ENCODE results near the gene CBX8. TPM values are rescaled to one million over a fixed set of nuclear protein-coding genes. Genes with fewer than 3 reads are reported as not detected.

Gene CBX8
- total RNA-seq, 1 experiment from 2014 or later, result 11.1 TPM

GRCh38 chr17:79798299-79799173 lies 1.7 kb upstream of the CBX8 start:
- intact Hi-C loops (cut with micrococcal nuclease; ENCODE audit: unreplicated experiment), result loop anchor here (5.0 kb wide), 1 partner anchor 39 kb away; the partner anchor contains the start of gene CBX4
- TF ChIP-seq CTCF (IDR thresholded peaks at IDR 0.05; ENCODE audit: unreplicated experiment), result no peak
- Mint-ChIP-seq H3K36me3 (ENCODE audit: insufficient read depth, unreplicated experiment) (peaks cover 26% of the 10 kb centered on the region), H3K4me1 (ENCODE audit: low read depth, unreplicated experiment) (peaks cover 22% of the 10 kb centered on the region), H3K27me3 (ENCODE audit: unreplicated experiment) (peaks cover 55% of the 10 kb centered on the region), H3K4me3 (ENCODE audit: low read depth, unreplicated experiment) (peak overlapping the region; percentile 75), H3K27ac (ENCODE audit: unreplicated experiment) (peak overlapping the region; percentile 56), H3K9me3 (ENCODE audit: low read depth, unreplicated experiment) (no peaks in the 10 kb centered on the region)
- CTCF ChIA-PET, result interaction anchor here (0.9 kb wide), 1 partner anchor 117 kb away, joined by 5 read pairs; no protein-coding TSS in a partner anchor
- BruUV-seq (replicated peaks), result no TSS peak
- no peak for DNase-seq

GRCh38 chr17:79797492-79798298 lies 818 bp upstream of the CBX8 start:
- intact Hi-C loops (cut with micrococcal nuclease; ENCODE audit: unreplicated experiment), result loop anchor here (5.0 kb wide), 1 partner anchor 40 kb away; the partner anchor contains the start of gene CBX4
- TF ChIP-seq CTCF (IDR thresholded peaks at IDR 0.05; ENCODE audit: unreplicated experiment), result no peak
- CTCF ChIA-PET, result interaction anchor here (0.5 to 1.5 kb wide), 14 partner anchors 8 to 316 kb away, joined by 3 to 16 read pairs (median 5); no protein-coding TSS in a partner anchor
- no peak for DNase-seq
- Mint-ChIP-seq H3K9me3 (ENCODE audit: low read depth, unreplicated experiment) (no peaks in the 10 kb centered on the region), H3K36me3 (ENCODE audit: insufficient read depth, unreplicated experiment) (peaks cover 25% of the 10 kb centered on the region), H3K4me3 (ENCODE audit: low read depth, unreplicated experiment) (peak overlapping the region; percentile 75), H3K4me1 (ENCODE audit: low read depth, unreplicated experiment) (peaks cover 22% of the 10 kb centered on the region), H3K27me3 (ENCODE audit: unreplicated experiment) (peaks cover 47% of the 10 kb centered on the region), H3K27ac (ENCODE audit: unreplicated experiment) (peak overlapping the region; percentile 86)
- BruUV-seq (replicated peaks), result no TSS peak

- H3K27ac Mint-ChIP-seq (ENCODE audit: unreplicated experiment), result peak overlapping the region; percentile 86
- BruUV-seq (replicated peaks), result no TSS peak
- no peak for DNase-seq
- no peaks in the 10 kb centered on the region for H3K9me3 Mint-ChIP-seq (ENCODE audit: low read depth, unreplicated experiment)
- peaks cover 34% of the 10 kb centered on the region for H3K27me3 Mint-ChIP-seq (ENCODE audit: unreplicated experiment)
- H3K4me3 Mint-ChIP-seq (ENCODE audit: low read depth, unreplicated experiment), result peak overlapping the region; percentile 75
- intact Hi-C loops (cut with micrococcal nuclease; ENCODE audit: unreplicated experiment), result loop anchor here (5.0 kb wide), 1 partner anchor 41 kb away; the partner anchor contains the start of gene CBX4
- H3K36me3 Mint-ChIP-seq (ENCODE audit: insufficient read depth, unreplicated experiment), result peaks cover 25% of the 10 kb centered on the region
- CTCF ChIA-PET, result interaction anchor here (0.6 to 1.5 kb wide), 11 partner anchors 10 to 373 kb away, joined by 3 to 16 read pairs (median 7); no protein-coding TSS in a partner anchor
- TF ChIP-seq CTCF (IDR thresholded peaks at IDR 0.05; ENCODE audit: unreplicated experiment), result no peak
- peaks cover 22% of the 10 kb centered on the region for H3K4me1 Mint-ChIP-seq (ENCODE audit: low read depth, unreplicated experiment)
Observed at GRCh38 chr17:79796444-79796762, 474 bp downstream of the CBX8 start.

GRCh38 chr17:79795795-79796443 lies 958 bp downstream of the CBX8 start:
- no peaks in the 10 kb centered on the region for H3K9me3 Mint-ChIP-seq (ENCODE audit: low read depth, unreplicated experiment)
- peaks cover 25% of the 10 kb centered on the region for H3K36me3 Mint-ChIP-seq (ENCODE audit: insufficient read depth, unreplicated experiment)
- H3K4me3 Mint-ChIP-seq (ENCODE audit: low read depth, unreplicated experiment), result peak overlapping the region; percentile 75
- intact Hi-C loops (cut with micrococcal nuclease; ENCODE audit: unreplicated experiment), result loop anchor here (5.0 kb wide), 1 partner anchor 41 kb away; the partner anchor contains the start of gene CBX4
- BruUV-seq (replicated peaks), result TSS peak; percentile 92
- CTCF ChIA-PET, result interaction anchor here (0.6 to 0.7 kb wide), 2 partner anchors 123 to 374 kb away, joined by 3 to 7 read pairs; no protein-coding TSS in a partner anchor
- TF ChIP-seq CTCF (IDR thresholded peaks at IDR 0.05; ENCODE audit: unreplicated experiment), result no peak
- peak overlapping the region; percentile 86 for H3K27ac Mint-ChIP-seq (ENCODE audit: unreplicated experiment)
- no peak for DNase-seq
- H3K27me3 Mint-ChIP-seq (ENCODE audit: unreplicated experiment), result peaks cover 32% of the 10 kb centered on the region
- peaks cover 22% of the 10 kb centered on the region for H3K4me1 Mint-ChIP-seq (ENCODE audit: low read depth, unreplicated experiment)
